Subcutaneous abdominal adipose tissue (tissue), 5 donors: Measurements from ENCODE around the gene MDP1.

Experiments used
- H3K27ac ChIP-seq: one replicate; pipeline ENCODE4 v1.7.0; 2013; ENCODE audit warnings: low read depth, mild to moderate bottlenecking, inconsistent platforms, low read length, moderate library complexity
- H3K27me3 ChIP-seq, 5 donors: one replicate each; pipeline ENCODE4 v1.7.0; 2013; ENCODE audit warnings: low read length in 5 of 5, inconsistent platforms in 1 of 5; ENCODE audit not compliant: control insufficient read depth in 5 of 5, insufficient read depth in 4 of 5
- H3K36me3 ChIP-seq, 5 donors: one replicate each; pipeline ENCODE4 v1.7.0; 2013; ENCODE audit warnings: low read length in 5 of 5; ENCODE audit not compliant: control insufficient read depth in 5 of 5, insufficient read depth in 5 of 5
- H3K4me1 ChIP-seq, 5 donors: one replicate each; pipeline ENCODE4 v1.7.0; 2013; ENCODE audit warnings: low read length in 5 of 5, mild to moderate bottlenecking in 3 of 5, moderate library complexity in 1 of 5; ENCODE audit not compliant: control insufficient read depth in 5 of 5, insufficient read depth in 5 of 5
- H3K4me3 ChIP-seq, 5 donors: one replicate each; pipeline ENCODE4 v1.7.0; 2013; ENCODE audit warnings: low read length in 5 of 5, low read depth in 1 of 5
- H3K9ac ChIP-seq, 5 donors: one replicate each; pipeline ENCODE4 v1.7.0; 2013; ENCODE audit warnings: low read length in 5 of 5, mild to moderate bottlenecking in 4 of 5, moderate library complexity in 3 of 5
- H3K9me3 ChIP-seq, 5 donors: one replicate each; pipeline ENCODE4 v1.7.0; 2013; ENCODE audit warnings: low read length in 5 of 5; ENCODE audit not compliant: control insufficient read depth in 5 of 5
- donor health status: healthy.
- donor health status: healthy.
- donor health status: healthy.
- donor health status: healthy.
- donor health status: healthy.

Gene MDP1

GRCh38 chr14:24172871-24173281 lies 43.0 kb downstream of the MDP1 start:
- Histone ChIP-seq H3K9ac (no peak overlapping the region), H3K4me1 (peaks cover 0 to 11% (median 5%) of the 10 kb centered on the region in 5 donors), H3K27me3 (no peaks in the 10 kb centered on the region), H3K9me3 (no peaks in the 10 kb centered on the region), H3K4me3 (no peak overlapping the region), H3K27ac (no peak overlapping the region), H3K36me3 (peaks cover 2 to 61% (median 36%) of the 10 kb centered on the region in 5 donors)

DNA sequence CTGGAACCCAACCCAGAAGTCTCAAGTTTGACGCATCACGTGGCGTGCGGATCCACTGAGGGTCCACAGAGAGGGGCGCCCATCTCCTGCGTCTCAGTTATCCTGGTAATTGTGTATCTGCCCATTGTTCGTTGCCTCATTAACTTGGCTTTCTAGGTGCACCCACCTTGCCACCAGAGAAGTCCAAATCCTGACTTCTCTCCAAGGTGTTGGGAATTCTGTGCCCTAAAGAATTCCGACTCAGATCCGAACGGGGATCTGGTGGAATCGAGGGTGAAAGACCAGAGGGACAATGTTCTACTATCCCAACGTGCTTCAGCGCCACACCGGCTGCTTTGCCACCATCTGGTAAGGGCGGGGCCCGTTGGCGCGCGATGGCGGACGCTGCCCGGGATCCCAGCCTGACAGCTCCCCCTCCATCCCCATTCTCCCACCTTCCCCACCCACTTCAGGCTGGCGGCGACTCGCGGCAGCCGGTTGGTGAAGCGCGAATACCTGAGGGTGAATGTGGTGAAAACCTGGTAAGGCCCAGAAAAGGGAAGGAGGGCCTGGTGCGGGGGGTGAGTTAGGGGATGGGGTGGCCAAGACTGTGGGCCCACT lies 43.5 kb downstream of the MDP1 start:
- H3K27ac ChIP-seq = no peak overlapping the region
- peak overlapping the region in 2 of 5 donors; percentile 22 to 50 for H3K4me3 ChIP-seq
- no peaks in the 10 kb centered on the region for H3K9me3 ChIP-seq
- H3K27me3 ChIP-seq = no peaks in the 10 kb centered on the region
- H3K4me1 ChIP-seq = peaks cover 0 to 11% (median 5%) of the 10 kb centered on the region in 5 donors
- peaks cover 2 to 59% (median 36%) of the 10 kb centered on the region in 5 donors for H3K36me3 ChIP-seq
- H3K9ac ChIP-seq = no peak overlapping the region

DNA sequence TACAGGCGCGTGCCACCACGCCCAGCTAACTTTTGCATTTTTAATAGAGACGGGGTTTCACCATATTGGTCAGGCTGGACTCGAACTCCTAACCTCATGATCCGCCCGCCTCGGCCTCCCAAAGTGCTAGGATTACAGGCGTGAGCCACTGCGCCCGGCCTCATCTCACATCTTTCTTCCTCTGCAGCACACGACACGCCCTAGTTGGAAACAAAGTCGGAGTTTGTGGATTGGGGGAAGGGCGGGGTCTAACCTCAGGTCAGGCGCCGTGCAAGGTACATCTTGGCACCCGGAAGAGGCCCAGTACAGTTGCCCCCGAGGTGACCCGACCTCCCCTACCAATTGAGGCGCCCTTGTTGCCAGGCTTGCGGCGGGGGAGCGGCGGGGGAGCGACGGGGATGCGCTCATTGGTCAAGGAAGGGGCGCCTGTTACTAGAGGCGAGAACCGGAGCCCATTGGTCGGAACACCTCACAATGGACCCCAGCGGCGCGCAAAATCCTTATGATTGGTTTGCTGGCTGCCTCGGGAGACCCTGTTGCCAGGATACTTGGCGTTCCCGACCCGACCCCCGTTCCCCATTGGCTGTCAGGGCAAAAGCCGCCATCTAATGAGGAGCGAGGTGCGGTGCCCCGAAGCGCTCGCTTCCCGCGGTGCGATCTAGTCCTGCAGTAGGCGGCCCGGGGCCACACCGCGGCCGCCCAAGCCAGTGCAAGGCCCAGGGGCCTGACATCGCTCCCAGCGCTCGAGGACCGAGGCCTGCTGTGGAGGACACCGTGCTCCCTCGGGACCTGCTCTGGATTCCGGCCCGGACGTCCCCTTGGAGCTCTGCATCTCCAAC lies 44.2 kb downstream of the MDP1 start, which contains the start of gene REC8:
Gene REC8, plus strand, starts transcription at position 659 of the 839 bp plus-strand sequence. CDS start 473 bp downstream, outside the sequence.
- no peak within 1 kb of the TSS for H3K27ac ChIP-seq
- no peak within 1 kb of the TSS for H3K9ac ChIP-seq

DNA sequence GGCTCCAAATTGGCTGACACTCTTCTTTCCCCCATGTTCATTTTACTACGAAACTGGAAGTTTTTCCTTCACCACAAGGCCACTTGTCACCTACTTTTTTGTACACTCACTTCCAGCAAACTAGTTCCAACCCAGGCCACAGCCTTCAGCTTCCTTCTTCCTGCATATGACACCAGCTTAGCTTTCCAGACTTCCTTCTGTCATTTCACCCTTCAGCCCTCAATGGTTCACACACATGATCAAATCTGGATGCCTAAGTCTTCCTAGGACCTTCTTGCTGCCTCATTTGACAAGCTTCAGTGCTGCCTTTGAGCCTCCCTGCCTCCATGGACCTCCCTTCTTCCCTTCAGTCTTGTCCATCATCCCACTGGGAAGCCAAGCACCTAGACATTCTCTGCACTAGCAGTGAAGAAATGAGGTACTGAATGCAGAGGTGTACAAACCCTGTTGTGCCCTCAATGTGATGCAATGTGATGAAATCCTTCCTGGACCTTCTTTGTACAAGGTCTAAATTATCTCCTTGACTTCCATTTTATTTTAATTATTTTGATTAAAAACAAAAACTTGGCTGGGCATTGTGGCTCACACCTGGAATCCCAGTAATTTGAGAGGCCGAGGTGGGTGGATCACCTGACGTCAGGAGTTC lies 48.3 kb downstream of the MDP1 start:
- H3K4me3 ChIP-seq = no peak overlapping the region
- H3K36me3 ChIP-seq = peaks cover 5 to 69% (median 58%) of the 10 kb centered on the region in 5 donors
- H3K27ac ChIP-seq = no peak overlapping the region

More for the DNA sequence above, 44.2 kb downstream of the MDP1 start, which contains the start of gene REC8:
- no peaks in the 10 kb centered on the region for H3K9me3 ChIP-seq
- peaks cover 2 to 58% (median 34%) of the 10 kb centered on the region in 5 donors for H3K36me3 ChIP-seq
- peaks cover 0 to 11% (median 5%) of the 10 kb centered on the region in 5 donors for H3K4me1 ChIP-seq
- H3K27me3 ChIP-seq = no peaks in the 10 kb centered on the region
- H3K4me3 ChIP-seq = peak within 1 kb of the TSS in 3 of 5 donors; percentile 22 to 50 (median 43)

GRCh38 chr14:24165785-24166184 lies 50.1 kb downstream of the MDP1 start:
- H3K27ac ChIP-seq = no peak overlapping the region
- no peaks in the 10 kb centered on the region for H3K9me3 ChIP-seq
- peaks cover 5 to 65% (median 59%) of the 10 kb centered on the region in 5 donors for H3K36me3 ChIP-seq
- H3K9ac ChIP-seq = no peak overlapping the region
- no peak overlapping the region for H3K4me3 ChIP-seq
- no peaks in the 10 kb centered on the region for H3K27me3 ChIP-seq
- peaks cover 9 to 25% (median 24%) of the 10 kb centered on the region in 5 donors for H3K4me1 ChIP-seq

More for the DNA sequence above, 48.3 kb downstream of the MDP1 start:
- H3K9me3 ChIP-seq = no peaks in the 10 kb centered on the region
- H3K4me1 ChIP-seq = peaks cover 2 to 19% (median 14%) of the 10 kb centered on the region in 5 donors
- H3K9ac ChIP-seq = no peak overlapping the region
- no peaks in the 10 kb centered on the region for H3K27me3 ChIP-seq

DNA sequence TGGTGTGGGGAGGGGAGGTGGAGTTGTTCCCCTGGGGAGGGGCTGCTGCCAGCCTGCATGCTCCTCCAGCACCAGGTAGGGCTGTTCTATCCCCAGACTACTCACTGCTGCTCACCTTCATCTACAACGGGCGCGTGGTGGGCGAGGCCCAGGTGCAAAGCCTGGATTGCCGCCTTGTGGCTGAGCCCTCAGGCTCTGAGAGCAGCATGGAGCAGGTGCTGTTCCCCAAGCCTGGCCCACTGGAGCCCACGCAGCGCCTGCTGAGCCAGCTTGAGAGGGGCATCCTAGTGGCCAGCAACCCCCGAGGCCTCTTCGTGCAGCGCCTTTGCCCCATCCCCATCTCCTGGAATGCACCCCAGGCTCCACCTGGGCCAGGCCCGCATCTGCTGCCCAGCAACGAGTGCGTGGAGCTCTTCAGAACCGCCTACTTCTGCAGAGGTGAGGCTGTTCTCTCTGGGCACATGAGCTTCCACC lies 51.3 kb downstream of the MDP1 start:
- no peak overlapping the region for H3K4me3 ChIP-seq
- H3K27me3 ChIP-seq = no peaks in the 10 kb centered on the region
- peaks cover 5 to 70% (median 63%) of the 10 kb centered on the region in 5 donors for H3K36me3 ChIP-seq
- no peak overlapping the region for H3K27ac ChIP-seq
- H3K4me1 ChIP-seq = peaks cover 9 to 31% (median 29%) of the 10 kb centered on the region in 5 donors
- no peak overlapping the region for H3K9ac ChIP-seq
- no peaks in the 10 kb centered on the region for H3K9me3 ChIP-seq
